Left ventricle myocardium inferior (tissue), 1 donor: Measurements from ENCODE around the gene ZBTB46. TPM values are rescaled to one million over a fixed set of nuclear protein-coding genes. Genes with fewer than 3 reads are reported as not detected.

Experiments used
- DNase-seq: peaks from one replicate; pipeline ENCODE4 v3.0.0-alpha.2; 2020
- H3K27ac ChIP-seq: fragments of 200-600 bp; replicated peaks from 2 replicates; pipeline ENCODE4 v1.8.0; 2021
- H3K27me3 ChIP-seq: fragments of 200-600 bp; 2 replicates; pipeline ENCODE4 v1.8.0; 2021; ENCODE audit warnings: low read depth
- H3K36me3 ChIP-seq: fragments of 200-600 bp; 2 replicates; pipeline ENCODE4 v1.8.0; 2021
- H3K4me1 ChIP-seq: fragments of 200-600 bp; 2 replicates; pipeline ENCODE4 v1.8.0; 2021
- H3K4me3 ChIP-seq: fragments of 200-600 bp; 2 replicates; pipeline ENCODE4 v1.8.0; 2021; ENCODE audit warnings: mild to moderate bottlenecking, moderate library complexity
- H3K9me3 ChIP-seq: fragments of 200-600 bp; replicated peaks from 2 replicates; pipeline ENCODE4 v1.8.0; 2021
- CTCF ChIP-seq: fragments of 200-600 bp; IDR thresholded peaks from 2 replicates; pipeline ENCODE4 v1.8.0; 2021; ENCODE audit warnings: antibody characterized with exemption, mild to moderate bottlenecking, borderline replicate concordance
- intact Hi-C: fragments of 100-400 bp; cut with micrococcal nuclease; formaldehyde crosslinking; loops from one replicate; pipeline ENCODE4 v1.11.0; 2022
- total RNA-seq: library from RNA; stranded (reverse); fragmentation: NEBNext Ultra II Directional; extraction: Animal tissue kit (Norgen Biotek cat#: 25700); gene quantifications from one replicate; pipeline ENCODE4 v1.2.1, GENCODE V29; 2021
- donor health status: DM: no; HTN: yes; CAD: no; lungs with severe emphysema.

Gene ZBTB46
- total RNA-seq, 1 donor from 2014 or later: 13.6 TPM

- no peak for TF ChIP-seq CTCF
- peaks cover 51% of the 10 kb centered on the region for H3K4me1 ChIP-seq
These were observed 92.9 kb downstream of the ZBTB46 start for GRCh38 chr20:63737945-63738686.

GRCh38 chr20:63737695-63737944 lies 93.4 kb downstream of the ZBTB46 start:
- no peaks in the 10 kb centered on the region for H3K9me3 ChIP-seq
- H3K27me3 ChIP-seq: no peaks in the 10 kb centered on the region
- peak overlapping the region; percentile 78 for H3K4me3 ChIP-seq
- H3K36me3 ChIP-seq: peaks cover 42% of the 10 kb centered on the region
- H3K4me1 ChIP-seq: peaks cover 48% of the 10 kb centered on the region
- DNase-seq: no peak
- no peak overlapping the region for H3K27ac ChIP-seq
- intact Hi-C loops: no loop called here
- no peak for TF ChIP-seq CTCF

More at GRCh38 chr20:63737945-63738686, 92.9 kb downstream of the ZBTB46 start:
- H3K27me3 ChIP-seq: no peaks in the 10 kb centered on the region
- no peaks in the 10 kb centered on the region for H3K9me3 ChIP-seq
- H3K4me3 ChIP-seq: peak overlapping the region; percentile 78
- no peak for DNase-seq
- intact Hi-C loops: no loop called here
- H3K27ac ChIP-seq: peak overlapping the region; percentile 98
- peaks cover 47% of the 10 kb centered on the region for H3K36me3 ChIP-seq

- H3K36me3 ChIP-seq: peaks cover 37% of the 10 kb centered on the region
- DNase-seq: no peak
- H3K27ac ChIP-seq: no peak overlapping the region
- peak overlapping the region; percentile 78 for H3K4me3 ChIP-seq
- intact Hi-C loops: no loop called here
- H3K9me3 ChIP-seq: no peaks in the 10 kb centered on the region
- H3K27me3 ChIP-seq: no peaks in the 10 kb centered on the region
- peaks cover 43% of the 10 kb centered on the region for H3K4me1 ChIP-seq
- no peak for TF ChIP-seq CTCF
These were observed 94.0 kb downstream of the ZBTB46 start for GRCh38 chr20:63736893-63737694.

GRCh38 chr20:63735859-63736718 lies 95.0 kb downstream of the ZBTB46 start, which contains the start of gene LIME1:
Gene LIME1 (plus strand): TSS chr20:63736664. CDS start chr20:63737550, 886 bp downstream.
- H3K36me3 ChIP-seq: peaks cover 33% of the 10 kb centered on the region
- H3K27ac ChIP-seq: no peak within 1 kb of the TSS
- H3K4me3 ChIP-seq: peak within 1 kb of the TSS; percentile 78
- H3K4me1 ChIP-seq: peaks cover 33% of the 10 kb centered on the region
- intact Hi-C loops: no loop called here
- TF ChIP-seq CTCF: no peak
- no peak for DNase-seq
- H3K27me3 ChIP-seq: no peaks in the 10 kb centered on the region
- H3K9me3 ChIP-seq: no peaks in the 10 kb centered on the region
